ACC112 (cell line): ENCODE results near the gene CCDC152.

Experiments used
- H2AFZ ChIP-seq: fragments of 200-600 bp; sonication (generic); one replicate; pipeline ENCODE4 v1.6.0; 2017; ENCODE audit warnings: antibody characterized with exemption, low read length; ENCODE audit not compliant: unreplicated experiment
- H3K27ac ChIP-seq: fragments of 200-600 bp; sonication (generic); 2 replicates; pipeline ENCODE4 v1.5.1; 2014; ENCODE audit warnings: low read depth, mild to moderate bottlenecking, antibody characterized with exemption, low read length, moderate library complexity
- H3K27me3 ChIP-seq: fragments of 200-600 bp; sonication (generic); 2 replicates; pipeline ENCODE4 v1.6.1; 2014; ENCODE audit warnings: mild to moderate bottlenecking, antibody characterized with exemption, low read length, moderate library complexity, mixed read lengths; ENCODE audit not compliant: insufficient read depth
- H3K36me3 ChIP-seq: fragments of 200-600 bp; sonication (generic); 2 replicates; pipeline ENCODE4 v1.6.1; 2016; ENCODE audit warnings: mild to moderate bottlenecking, antibody characterized with exemption, low read length, moderate library complexity, mixed read lengths; ENCODE audit not compliant: insufficient read depth
- H3K4me1 ChIP-seq: fragments of 200-600 bp; sonication (generic); one replicate; pipeline ENCODE4 v1.6.1; 2016; ENCODE audit warnings: low read length, mixed read lengths; ENCODE audit not compliant: insufficient read depth, unreplicated experiment, control insufficient read depth
- H3K4me3 ChIP-seq: fragments of 200-600 bp; sonication (generic); 2 replicates; pipeline ENCODE4 v1.5.1; 2014; ENCODE audit warnings: mild to moderate bottlenecking, low read depth, low read length
- H3K79me2 ChIP-seq: fragments of 200-600 bp; sonication (generic); one replicate; pipeline ENCODE4 v1.6.0; 2016; ENCODE audit warnings: low read length; ENCODE audit not compliant: control insufficient read depth, unreplicated experiment, insufficient read depth

The CCDC152 gene

GRCh38 chr5:42750507-42750906 is 6.1 kb upstream of the CCDC152 start:
- H3K4me1 ChIP-seq, result no peaks in the 10 kb centered on the region
- no peak overlapping the region for H3K4me3 ChIP-seq
- H3K79me2 ChIP-seq, result no peaks in the 10 kb centered on the region
- H3K27ac ChIP-seq, result no peak overlapping the region
- no peaks in the 10 kb centered on the region for H3K27me3 ChIP-seq
- no peaks in the 10 kb centered on the region for H3K36me3 ChIP-seq
- H2AFZ ChIP-seq, result no peak overlapping the region

- H3K27me3 ChIP-seq, result no peaks in the 10 kb centered on the region
- no peak overlapping the region for H2AFZ ChIP-seq
- H3K79me2 ChIP-seq, result no peaks in the 10 kb centered on the region
- H3K4me1 ChIP-seq, result no peaks in the 10 kb centered on the region
- no peaks in the 10 kb centered on the region for H3K36me3 ChIP-seq
- no peak overlapping the region for H3K4me3 ChIP-seq
- H3K27ac ChIP-seq, result no peak overlapping the region
Observed at GRCh38 chr5:42751044-42751443, 5.6 kb upstream of the CCDC152 start.

GRCh38 chr5:42753099-42753498 is 3.5 kb upstream of the CCDC152 start:
- peaks cover 7% of the 10 kb centered on the region for H3K4me1 ChIP-seq
- H3K27me3 ChIP-seq, result no peaks in the 10 kb centered on the region
- H3K36me3 ChIP-seq, result no peaks in the 10 kb centered on the region
- no peak overlapping the region for H3K4me3 ChIP-seq
- H2AFZ ChIP-seq, result no peak overlapping the region
- H3K79me2 ChIP-seq, result no peaks in the 10 kb centered on the region
- H3K27ac ChIP-seq, result no peak overlapping the region

GRCh38 chr5:42759456-42759855 is 2.8 kb downstream of the CCDC152 start:
- no peaks in the 10 kb centered on the region for H3K36me3 ChIP-seq
- no peak overlapping the region for H2AFZ ChIP-seq
- no peak overlapping the region for H3K4me3 ChIP-seq
- H3K27me3 ChIP-seq, result no peaks in the 10 kb centered on the region
- peaks cover 12% of the 10 kb centered on the region for H3K4me1 ChIP-seq
- no peaks in the 10 kb centered on the region for H3K79me2 ChIP-seq
- no peak overlapping the region for H3K27ac ChIP-seq

GRCh38 chr5:42760426-42760825 is 3.8 kb downstream of the CCDC152 start:
- no peak overlapping the region for H3K4me3 ChIP-seq
- H3K4me1 ChIP-seq, result peaks cover 12% of the 10 kb centered on the region
- H2AFZ ChIP-seq, result no peak overlapping the region
- H3K27me3 ChIP-seq, result no peaks in the 10 kb centered on the region
- no peaks in the 10 kb centered on the region for H3K79me2 ChIP-seq
- H3K36me3 ChIP-seq, result no peaks in the 10 kb centered on the region
- H3K27ac ChIP-seq, result no peak overlapping the region

GRCh38 chr5:42761791-42762190 is 5.2 kb downstream of the CCDC152 start:
- no peaks in the 10 kb centered on the region for H3K79me2 ChIP-seq
- no peak overlapping the region for H3K4me3 ChIP-seq
- no peaks in the 10 kb centered on the region for H3K36me3 ChIP-seq
- H3K27ac ChIP-seq, result no peak overlapping the region
- no peak overlapping the region for H2AFZ ChIP-seq
- peaks cover 12% of the 10 kb centered on the region for H3K4me1 ChIP-seq
- no peaks in the 10 kb centered on the region for H3K27me3 ChIP-seq

GRCh38 chr5:42767491-42768105 is 11.0 kb downstream of the CCDC152 start:
- Histone ChIP-seq H3K79me2 (no peaks in the 10 kb centered on the region), H3K4me1 (no peaks in the 10 kb centered on the region), H2AFZ (no peak overlapping the region), H3K27ac (no peak overlapping the region), H3K27me3 (no peaks in the 10 kb centered on the region), H3K4me3 (no peak overlapping the region), H3K36me3 (peaks cover 7% of the 10 kb centered on the region; the same call in 1 of the 2 replicates)

GRCh38 chr5:42768106-42768504 is 11.5 kb downstream of the CCDC152 start:
- peaks cover 4% of the 10 kb centered on the region for H3K4me1 ChIP-seq

GRCh38 chr5:42770003-42770402 is 13.4 kb downstream of the CCDC152 start:
- Histone ChIP-seq H3K4me1 (peaks cover 5% of the 10 kb centered on the region), H3K36me3 (peaks cover 7% of the 10 kb centered on the region; the same call in 1 of the 2 replicates), H3K27ac (no peak overlapping the region), H2AFZ (no peak overlapping the region), H3K27me3 (no peaks in the 10 kb centered on the region), H3K4me3 (no peak overlapping the region), H3K79me2 (no peaks in the 10 kb centered on the region)

More at GRCh38 chr5:42768106-42768504, 11.5 kb downstream of the CCDC152 start:
- Histone ChIP-seq H3K36me3 (peaks cover 7% of the 10 kb centered on the region; the same call in 1 of the 2 replicates), H3K79me2 (no peaks in the 10 kb centered on the region), H2AFZ (no peak overlapping the region), H3K27me3 (no peaks in the 10 kb centered on the region), H3K4me3 (no peak overlapping the region), H3K27ac (no peak overlapping the region)

- Histone ChIP-seq H3K4me1 (peaks cover 5% of the 10 kb centered on the region), H3K27ac (peak overlapping the region; percentile 57), H3K4me3 (peak overlapping the region; percentile 53), H3K27me3 (no peaks in the 10 kb centered on the region), H2AFZ (peak overlapping the region; percentile 11), H3K79me2 (no peaks in the 10 kb centered on the region), H3K36me3 (peaks cover 7% of the 10 kb centered on the region; the same call in 1 of the 2 replicates)
Observed at GRCh38 chr5:42772265-42772993, 15.8 kb downstream of the CCDC152 start.

GRCh38 chr5:42779083-42779482 is 22.5 kb downstream of the CCDC152 start:
- Histone ChIP-seq H2AFZ (no peak overlapping the region), H3K27me3 (no peaks in the 10 kb centered on the region), H3K79me2 (no peaks in the 10 kb centered on the region), H3K27ac (no peak overlapping the region), H3K4me1 (no peaks in the 10 kb centered on the region), H3K4me3 (no peak overlapping the region), H3K36me3 (no peaks in the 10 kb centered on the region)
